ENCODE measurements around the gene OR9G1.
"Not testable (repeated sequence)": the region's sequence is repeated elsewhere in the genome, so short reads cannot be mapped to it uniquely, and the experiment has no call there.

Gene OR9G1, protein sequence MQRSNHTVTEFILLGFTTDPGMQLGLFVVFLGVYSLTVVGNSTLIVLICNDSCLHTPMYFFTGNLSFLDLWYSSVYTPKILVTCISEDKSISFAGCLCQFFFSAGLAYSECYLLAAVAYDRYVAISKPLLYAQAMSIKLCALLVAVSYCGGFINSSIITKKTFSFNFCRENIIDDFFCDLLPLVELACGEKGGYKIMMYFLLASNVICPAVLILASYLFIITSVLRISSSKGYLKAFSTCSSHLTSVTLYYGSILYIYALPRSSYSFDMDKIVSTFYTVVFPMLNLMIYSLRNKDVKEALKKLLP

DNA sequence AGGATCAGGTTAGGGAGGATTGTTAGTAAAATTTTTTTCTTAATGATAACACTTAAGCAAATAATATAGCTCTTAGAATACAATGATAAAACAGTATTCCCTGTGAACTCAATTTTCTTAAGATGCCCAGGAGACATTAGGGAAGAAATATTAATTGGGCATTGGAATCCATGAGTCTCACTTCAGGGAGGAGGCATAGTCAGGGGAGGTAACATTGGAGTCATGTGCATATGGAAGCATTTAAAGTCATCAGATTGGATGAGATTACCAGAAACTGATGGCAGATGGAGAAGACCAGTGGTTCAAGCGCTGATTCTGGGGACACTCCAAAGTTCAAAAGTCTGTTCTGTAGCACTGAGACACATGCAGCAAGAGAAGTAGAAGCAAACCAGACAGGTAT is at the start of gene OR9G1:
OR9G1 (plus strand) TSS at position 301 of the 400 bp plus-strand sequence. CDS start 1,293 bp downstream, outside the sequence.
- no peak within 1 kb of the TSS for H3K4me3 ChIP-seq (ENCODE audit: low read length in 2 of 2)
- no peaks in the 10 kb centered on the region for H3K27me3 ChIP-seq (ENCODE audit: control insufficient read depth in 2 of 2, insufficient read depth in 2 of 2, low read length in 2 of 2)
- H3K27ac ChIP-seq (ENCODE audit: low read depth in 2 of 2, low read length in 2 of 2), result no peak within 1 kb of the TSS
- no peaks in the 10 kb centered on the region for H3K4me1 ChIP-seq (ENCODE audit: control insufficient read depth in 2 of 2, insufficient read depth in 2 of 2, low read length in 2 of 2)
- no peaks in the 10 kb centered on the region for H3K9me3 ChIP-seq (ENCODE audit: control insufficient read depth in 2 of 2, low read length in 2 of 2)
- no peaks in the 10 kb centered on the region for H3K36me3 ChIP-seq (ENCODE audit: control insufficient read depth in 2 of 2, insufficient read depth in 2 of 2, low read length in 2 of 2)
- H3K9ac ChIP-seq (ENCODE audit: low read depth in 1 of 2, low read length in 2 of 2), result no peak within 1 kb of the TSS

DNA sequence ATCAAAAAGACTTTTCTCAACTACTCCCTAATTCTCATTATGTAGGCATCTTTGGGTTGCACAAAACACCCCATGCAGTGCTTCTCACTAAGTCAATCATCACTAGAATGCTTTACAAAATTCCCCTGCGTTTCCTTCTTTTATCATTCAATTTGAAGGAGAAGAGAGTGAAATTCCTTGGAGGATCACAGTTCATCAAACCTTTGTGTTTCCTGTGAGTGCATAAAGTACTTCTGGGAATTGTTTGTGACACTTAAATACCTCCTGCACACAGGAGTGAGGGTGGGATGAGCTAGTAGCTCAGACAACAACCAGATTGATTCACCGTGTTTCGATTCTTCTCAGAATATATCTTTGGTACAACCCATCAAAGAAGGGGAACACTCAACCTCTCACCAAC is 39.1 kb upstream of the OR9G1 start:
- Histone ChIP-seq H3K4me1 (ENCODE audit: control insufficient read depth in 2 of 2, insufficient read depth in 2 of 2, low read length in 2 of 2) (no peaks in the 10 kb centered on the region), H3K9ac (ENCODE audit: low read depth in 1 of 2, low read length in 2 of 2) (no peak overlapping the region), H3K9me3 (ENCODE audit: control insufficient read depth in 2 of 2, low read length in 2 of 2) (no peaks in the 10 kb centered on the region), H3K4me3 (ENCODE audit: low read length in 2 of 2) (no peak overlapping the region), H3K27ac (ENCODE audit: low read depth in 2 of 2, low read length in 2 of 2) (no peak overlapping the region), H3K36me3 (ENCODE audit: control insufficient read depth in 2 of 2, insufficient read depth in 2 of 2, low read length in 2 of 2) (no peaks in the 10 kb centered on the region), H3K27me3 (ENCODE audit: control insufficient read depth in 2 of 2, insufficient read depth in 2 of 2, low read length in 2 of 2) (no peaks in the 10 kb centered on the region)

DNA sequence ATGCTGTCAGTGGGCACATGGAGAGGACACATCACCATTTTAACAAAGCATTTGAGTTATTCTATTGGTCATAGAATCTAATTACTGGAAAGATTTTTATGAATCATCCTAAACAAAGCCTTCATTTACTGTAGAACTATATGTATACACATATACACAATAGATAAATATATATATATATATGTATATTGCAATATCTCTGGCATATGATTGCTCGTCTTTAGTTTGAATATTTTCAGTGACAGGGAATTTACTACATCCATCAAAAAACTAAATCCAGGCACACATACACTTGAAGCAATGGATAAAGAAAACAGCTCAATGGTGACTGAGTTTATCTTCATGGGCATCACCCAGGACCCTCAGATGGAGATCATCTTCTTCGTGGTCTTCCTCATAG is 35.5 kb upstream of the OR9G1 start, which contains the start of gene OR5AR1:
OR5AR1 (plus strand) TSS at position 301 of the 400 bp plus-strand sequence; CDS start at position 301, 0 bp downstream.
- H3K4me1 ChIP-seq (ENCODE audit: control insufficient read depth in 2 of 2, insufficient read depth in 2 of 2, low read length in 2 of 2), result no peaks in the 10 kb centered on the region
- H3K36me3 ChIP-seq (ENCODE audit: control insufficient read depth in 2 of 2, insufficient read depth in 2 of 2, low read length in 2 of 2), result no peaks in the 10 kb centered on the region
- no peak within 1 kb of the TSS for H3K4me3 ChIP-seq (ENCODE audit: low read length in 2 of 2)
- H3K27me3 ChIP-seq (ENCODE audit: control insufficient read depth in 2 of 2, insufficient read depth in 2 of 2, low read length in 2 of 2), result no peaks in the 10 kb centered on the region
- no peak within 1 kb of the TSS for H3K27ac ChIP-seq (ENCODE audit: low read depth in 2 of 2, low read length in 2 of 2)
- H3K9me3 ChIP-seq (ENCODE audit: control insufficient read depth in 2 of 2, low read length in 2 of 2), result no peaks in the 10 kb centered on the region
- no peak within 1 kb of the TSS for H3K9ac ChIP-seq (ENCODE audit: low read depth in 1 of 2, low read length in 2 of 2)

DNA sequence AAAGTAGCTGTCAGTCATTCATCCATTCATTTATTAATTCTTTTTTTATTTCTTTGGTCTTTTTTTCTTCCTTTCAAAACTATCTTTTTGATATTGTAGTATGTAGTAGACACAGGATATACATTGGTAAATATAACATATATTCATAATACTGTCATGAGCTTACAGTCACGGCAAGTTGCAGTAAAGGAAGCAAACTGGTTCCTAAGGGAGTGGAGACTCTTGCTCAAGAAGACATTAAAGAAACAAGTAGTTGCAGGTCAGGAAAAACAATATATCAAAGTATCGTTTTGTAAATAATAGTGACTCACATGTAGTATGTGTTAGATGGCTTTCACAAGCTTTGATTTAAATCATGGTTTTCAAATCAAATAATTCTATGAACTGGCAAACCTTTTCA is 27.9 kb upstream of the OR9G1 start:
- H3K9ac ChIP-seq (ENCODE audit: low read depth in 1 of 2, low read length in 2 of 2), result no peak overlapping the region
- H3K4me1 ChIP-seq (ENCODE audit: control insufficient read depth in 2 of 2, insufficient read depth in 2 of 2, low read length in 2 of 2), result no peaks in the 10 kb centered on the region
- H3K27me3 ChIP-seq (ENCODE audit: control insufficient read depth in 2 of 2, insufficient read depth in 2 of 2, low read length in 2 of 2), result no peaks in the 10 kb centered on the region
- H3K27ac ChIP-seq (ENCODE audit: low read depth in 2 of 2, low read length in 2 of 2), result no peak overlapping the region
- no peaks in the 10 kb centered on the region for H3K36me3 ChIP-seq (ENCODE audit: control insufficient read depth in 2 of 2, insufficient read depth in 2 of 2, low read length in 2 of 2)
- H3K4me3 ChIP-seq (ENCODE audit: low read length in 2 of 2), result no peak overlapping the region
- no peaks in the 10 kb centered on the region for H3K9me3 ChIP-seq (ENCODE audit: control insufficient read depth in 2 of 2, low read length in 2 of 2)

DNA sequence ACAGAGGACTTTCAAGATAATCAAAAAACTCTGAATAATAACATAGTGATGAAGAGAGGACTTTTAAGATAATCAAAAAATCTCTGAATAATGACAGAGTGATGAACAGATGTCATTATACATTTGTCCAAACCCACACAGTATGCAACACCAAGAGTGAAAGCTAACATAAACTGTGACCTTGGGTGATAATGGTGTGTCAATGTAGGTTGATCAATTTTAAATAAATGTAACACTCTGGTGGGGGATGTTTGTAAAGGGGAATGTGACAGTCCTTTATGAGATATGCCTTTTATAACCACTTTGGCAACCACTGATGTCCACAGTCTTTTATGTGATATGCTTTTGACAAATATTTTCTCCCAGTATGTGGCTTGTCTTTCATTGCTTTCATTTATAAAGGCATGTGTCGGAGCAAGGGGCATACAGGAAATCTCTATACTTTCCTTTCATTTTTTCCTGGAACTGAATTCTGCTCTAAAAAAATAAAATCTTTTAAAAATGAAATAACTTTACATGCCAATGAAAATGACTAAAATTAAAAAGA is 10.3 kb upstream of the OR9G1 start:
- Histone ChIP-seq H3K27ac (ENCODE audit: low read depth in 2 of 2, low read length in 2 of 2) (no peak overlapping the region), H3K9me3 (ENCODE audit: control insufficient read depth in 2 of 2, low read length in 2 of 2) (no peaks in the 10 kb centered on the region), H3K4me3 (ENCODE audit: low read length in 2 of 2) (no peak overlapping the region), H3K36me3 (ENCODE audit: control insufficient read depth in 2 of 2, insufficient read depth in 2 of 2, low read length in 2 of 2) (no peaks in the 10 kb centered on the region), H3K4me1 (ENCODE audit: control insufficient read depth in 2 of 2, insufficient read depth in 2 of 2, low read length in 2 of 2) (peaks cover 0 to 3% of the 10 kb centered on the region in 2 donors), H3K9ac (ENCODE audit: low read depth in 1 of 2, low read length in 2 of 2) (no peak overlapping the region), H3K27me3 (ENCODE audit: control insufficient read depth in 2 of 2, insufficient read depth in 2 of 2, low read length in 2 of 2) (no peaks in the 10 kb centered on the region)

DNA sequence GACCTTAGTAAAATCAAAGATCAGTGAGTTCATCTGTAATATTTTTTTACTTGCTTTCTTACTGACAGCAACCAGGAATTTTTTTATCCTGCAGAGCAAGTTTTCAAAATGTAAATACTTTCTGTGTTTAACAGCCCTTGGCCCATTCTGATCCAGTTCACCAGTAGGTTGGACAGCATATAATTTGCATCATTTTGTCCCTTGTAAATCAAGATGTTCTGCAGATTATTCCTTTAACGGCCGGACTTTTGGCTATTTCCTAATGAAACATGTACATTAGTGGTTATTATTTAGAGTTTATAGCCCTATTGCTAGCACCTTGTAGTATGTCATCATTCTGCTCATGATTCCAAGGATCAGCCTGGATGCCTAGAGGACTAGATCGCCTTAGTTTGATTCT is 7.7 kb upstream of the OR9G1 start:
- H3K27ac ChIP-seq (ENCODE audit: low read depth in 2 of 2, low read length in 2 of 2); H3K4me1 ChIP-seq (ENCODE audit: control insufficient read depth in 2 of 2, insufficient read depth in 2 of 2, low read length in 2 of 2); H3K27me3 ChIP-seq (ENCODE audit: control insufficient read depth in 2 of 2, insufficient read depth in 2 of 2, low read length in 2 of 2); H3K4me3 ChIP-seq (ENCODE audit: low read length in 2 of 2); H3K36me3 ChIP-seq (ENCODE audit: control insufficient read depth in 2 of 2, insufficient read depth in 2 of 2, low read length in 2 of 2); H3K9ac ChIP-seq (ENCODE audit: low read depth in 1 of 2, low read length in 2 of 2); H3K9me3 ChIP-seq (ENCODE audit: control insufficient read depth in 2 of 2, low read length in 2 of 2): not testable (repeated sequence)

DNA sequence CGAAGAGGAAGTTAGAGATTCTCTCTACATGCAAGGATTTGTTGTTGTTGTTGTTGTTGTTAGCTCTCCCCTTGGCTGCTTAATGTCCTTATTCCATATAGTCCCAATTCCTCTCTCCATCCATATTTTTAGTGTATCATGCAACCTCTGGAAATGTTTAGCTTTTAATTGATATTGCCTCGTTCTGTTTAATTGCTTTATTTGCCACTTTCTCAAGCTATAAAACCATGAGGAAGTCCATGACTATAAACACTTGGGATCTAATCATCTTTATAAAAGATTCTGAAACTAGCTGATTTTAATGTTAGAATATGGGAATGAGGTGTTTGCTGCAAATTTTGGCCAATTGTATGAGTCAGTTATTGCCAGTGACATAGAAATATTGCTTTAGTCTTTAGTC is 5.5 kb upstream of the OR9G1 start:
- H3K27me3 ChIP-seq (ENCODE audit: control insufficient read depth in 2 of 2, insufficient read depth in 2 of 2, low read length in 2 of 2), result no peaks in the 10 kb centered on the region
- H3K4me3 ChIP-seq (ENCODE audit: low read length in 2 of 2), result no peak overlapping the region
- no peaks in the 10 kb centered on the region for H3K36me3 ChIP-seq (ENCODE audit: control insufficient read depth in 2 of 2, insufficient read depth in 2 of 2, low read length in 2 of 2)
- no peak overlapping the region for H3K9ac ChIP-seq (ENCODE audit: low read depth in 1 of 2, low read length in 2 of 2)
- no peak overlapping the region for H3K27ac ChIP-seq (ENCODE audit: low read depth in 2 of 2, low read length in 2 of 2)
- peaks cover 0 to 3% of the 10 kb centered on the region in 2 donors for H3K4me1 ChIP-seq (ENCODE audit: control insufficient read depth in 2 of 2, insufficient read depth in 2 of 2, low read length in 2 of 2)
- H3K9me3 ChIP-seq (ENCODE audit: control insufficient read depth in 2 of 2, low read length in 2 of 2), result no peaks in the 10 kb centered on the region

DNA sequence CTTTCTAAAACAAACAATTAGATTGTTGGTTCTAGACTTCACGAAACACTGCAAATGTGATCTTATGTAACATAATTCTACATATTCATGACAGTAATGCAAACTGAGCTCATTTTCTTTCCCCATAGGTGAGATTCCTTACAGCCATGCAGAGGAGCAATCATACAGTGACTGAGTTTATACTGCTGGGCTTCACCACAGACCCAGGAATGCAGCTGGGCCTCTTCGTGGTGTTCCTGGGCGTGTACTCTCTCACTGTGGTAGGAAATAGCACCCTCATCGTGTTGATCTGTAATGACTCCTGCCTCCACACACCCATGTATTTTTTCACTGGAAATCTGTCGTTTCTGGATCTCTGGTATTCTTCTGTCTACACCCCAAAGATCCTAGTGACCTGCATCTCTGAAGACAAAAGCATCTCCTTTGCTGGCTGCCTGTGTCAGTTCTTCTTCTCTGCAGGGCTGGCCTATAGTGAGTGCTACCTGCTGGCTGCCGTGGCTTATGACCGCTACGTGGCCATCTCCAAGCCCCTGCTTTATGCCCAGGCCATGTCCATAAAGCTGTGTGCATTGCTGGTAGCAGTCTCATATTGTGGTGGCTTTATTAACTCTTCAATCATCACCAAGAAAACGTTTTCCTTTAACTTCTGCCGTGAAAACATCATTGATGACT is 1.5 kb downstream of the OR9G1 start:
- H3K36me3 ChIP-seq (ENCODE audit: control insufficient read depth in 2 of 2, insufficient read depth in 2 of 2, low read length in 2 of 2), result no peaks in the 10 kb centered on the region
- H3K27me3 ChIP-seq (ENCODE audit: control insufficient read depth in 2 of 2, insufficient read depth in 2 of 2, low read length in 2 of 2), result no peaks in the 10 kb centered on the region
- H3K4me1 ChIP-seq (ENCODE audit: control insufficient read depth in 2 of 2, insufficient read depth in 2 of 2, low read length in 2 of 2), result no peaks in the 10 kb centered on the region
- no peaks in the 10 kb centered on the region for H3K9me3 ChIP-seq (ENCODE audit: control insufficient read depth in 2 of 2, low read length in 2 of 2)
- no peak overlapping the region for H3K9ac ChIP-seq (ENCODE audit: low read depth in 1 of 2, low read length in 2 of 2)
- H3K4me3 ChIP-seq (ENCODE audit: low read length in 2 of 2), result no peak overlapping the region
- no peak overlapping the region for H3K27ac ChIP-seq (ENCODE audit: low read depth in 2 of 2, low read length in 2 of 2)

DNA sequence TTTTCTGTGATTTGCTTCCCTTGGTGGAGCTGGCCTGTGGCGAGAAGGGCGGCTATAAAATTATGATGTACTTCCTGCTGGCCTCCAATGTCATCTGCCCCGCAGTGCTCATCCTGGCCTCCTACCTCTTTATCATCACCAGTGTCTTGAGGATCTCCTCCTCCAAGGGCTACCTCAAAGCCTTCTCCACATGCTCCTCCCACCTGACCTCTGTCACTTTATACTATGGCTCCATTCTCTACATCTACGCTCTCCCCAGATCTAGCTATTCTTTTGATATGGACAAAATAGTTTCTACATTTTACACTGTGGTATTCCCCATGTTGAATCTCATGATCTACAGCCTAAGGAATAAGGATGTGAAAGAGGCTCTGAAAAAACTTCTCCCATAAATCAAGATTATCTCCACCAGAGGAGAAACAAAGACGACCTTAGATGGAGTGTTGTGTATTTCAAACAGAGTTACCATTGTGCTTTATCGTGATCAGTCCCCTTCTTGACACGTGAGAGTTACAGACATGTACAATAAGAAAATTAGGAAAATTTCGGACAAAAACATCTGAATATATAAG is 2.1 kb downstream of the OR9G1 start:
- H3K27ac ChIP-seq (ENCODE audit: low read depth in 2 of 2, low read length in 2 of 2), result no peak overlapping the region
- no peaks in the 10 kb centered on the region for H3K27me3 ChIP-seq (ENCODE audit: control insufficient read depth in 2 of 2, insufficient read depth in 2 of 2, low read length in 2 of 2)
- no peaks in the 10 kb centered on the region for H3K9me3 ChIP-seq (ENCODE audit: control insufficient read depth in 2 of 2, low read length in 2 of 2)
- H3K4me3 ChIP-seq (ENCODE audit: low read length in 2 of 2), result no peak overlapping the region
- H3K4me1 ChIP-seq (ENCODE audit: control insufficient read depth in 2 of 2, insufficient read depth in 2 of 2, low read length in 2 of 2), result no peaks in the 10 kb centered on the region
- H3K36me3 ChIP-seq (ENCODE audit: control insufficient read depth in 2 of 2, insufficient read depth in 2 of 2, low read length in 2 of 2), result no peaks in the 10 kb centered on the region
- no peak overlapping the region for H3K9ac ChIP-seq (ENCODE audit: low read depth in 1 of 2, low read length in 2 of 2)

DNA sequence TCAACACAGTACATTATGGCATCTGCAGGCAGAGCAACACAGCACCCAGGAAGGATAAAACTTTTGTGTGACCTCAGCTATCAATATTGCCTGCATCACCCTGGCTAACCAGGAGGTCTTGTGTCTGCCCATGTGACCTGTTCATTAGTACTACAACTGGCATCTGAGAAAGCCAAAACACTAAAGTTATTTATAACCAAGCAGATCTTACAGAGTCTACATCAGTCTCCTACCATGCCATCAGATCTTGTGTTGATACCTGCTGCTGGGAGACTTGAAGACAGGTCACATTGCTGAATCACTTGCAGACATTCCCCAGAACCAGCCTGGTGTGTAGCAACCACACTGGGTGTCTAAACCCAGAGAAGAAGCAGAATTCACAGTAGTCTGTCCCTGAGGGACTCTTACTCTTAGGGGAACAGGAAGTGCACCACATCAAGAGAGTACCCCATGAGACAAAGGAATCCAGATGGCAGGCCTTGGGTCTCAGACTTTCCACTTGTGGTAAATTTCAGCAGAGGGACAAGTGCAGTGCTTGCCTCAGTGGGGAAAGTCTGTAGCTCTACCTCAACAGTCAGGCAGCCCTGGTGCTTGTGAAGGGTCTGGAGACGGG is 7.0 kb downstream of the OR9G1 start:
- Histone ChIP-seq H3K36me3 (ENCODE audit: control insufficient read depth in 2 of 2, insufficient read depth in 2 of 2, low read length in 2 of 2) (no peaks in the 10 kb centered on the region), H3K9ac (ENCODE audit: low read depth in 1 of 2, low read length in 2 of 2) (no peak overlapping the region), H3K4me1 (ENCODE audit: control insufficient read depth in 2 of 2, insufficient read depth in 2 of 2, low read length in 2 of 2) (no peaks in the 10 kb centered on the region), H3K9me3 (ENCODE audit: control insufficient read depth in 2 of 2, low read length in 2 of 2) (no peaks in the 10 kb centered on the region), H3K27ac (ENCODE audit: low read depth in 2 of 2, low read length in 2 of 2) (no peak overlapping the region), H3K4me3 (ENCODE audit: low read length in 2 of 2) (no peak overlapping the region), H3K27me3 (ENCODE audit: control insufficient read depth in 2 of 2, insufficient read depth in 2 of 2, low read length in 2 of 2) (no peaks in the 10 kb centered on the region)

Data from mucosa of rectum (tissue), 2 donors.